Measurements from ENCODE around the gene ART1.
"Not testable (repeated sequence)": the region's sequence is repeated elsewhere in the genome, so short reads cannot be mapped to it uniquely, and the experiment has no call there.

ART1 gene

GRCh38 chr11:3644817-3645235 lies at the start of gene ART1:
ART1 (plus strand) TSS chr11:3645128; CDS start chr11:3659214, 14,086 bp downstream.
- in situ Hi-C loops (cut with HindIII; ENCODE audit: low sequenced_read_pairs) = no loop called here

- in situ Hi-C loops (cut with HindIII; ENCODE audit: low sequenced_read_pairs) = not testable (repeated sequence)
Observed at GRCh38 chr11:3597743-3598142, 47.2 kb upstream of the ART1 start.

GRCh38 chr11:3600201-3600600 lies 44.7 kb upstream of the ART1 start:
- in situ Hi-C loops (cut with HindIII; ENCODE audit: low sequenced_read_pairs) = not testable (repeated sequence)

- in situ Hi-C loops (cut with HindIII; ENCODE audit: low sequenced_read_pairs) = no loop called here
Observed at GRCh38 chr11:3604167-3604566, 40.8 kb upstream of the ART1 start.

GRCh38 chr11:3605283-3605662 lies 39.7 kb upstream of the ART1 start:
- in situ Hi-C loops (cut with HindIII; ENCODE audit: low sequenced_read_pairs) = no loop called here

GRCh38 chr11:3605771-3606203 lies 39.1 kb upstream of the ART1 start:
- in situ Hi-C loops (cut with HindIII; ENCODE audit: low sequenced_read_pairs) = no loop called here

GRCh38 chr11:3609416-3610265 lies 35.3 kb upstream of the ART1 start:
- in situ Hi-C loops (cut with HindIII; ENCODE audit: low sequenced_read_pairs) = no loop called here

GRCh38 chr11:3610846-3611245 lies 34.1 kb upstream of the ART1 start:
- in situ Hi-C loops (cut with HindIII; ENCODE audit: low sequenced_read_pairs) = no loop called here

GRCh38 chr11:3611976-3612678 lies 32.8 kb upstream of the ART1 start:
- in situ Hi-C loops (cut with HindIII; ENCODE audit: low sequenced_read_pairs) = no loop called here

GRCh38 chr11:3613998-3614741 lies 30.8 kb upstream of the ART1 start:
- in situ Hi-C loops (cut with HindIII; ENCODE audit: low sequenced_read_pairs) = no loop called here

- in situ Hi-C loops (cut with HindIII; ENCODE audit: low sequenced_read_pairs) = no loop called here
Observed at GRCh38 chr11:3614742-3615171, 30.2 kb upstream of the ART1 start.

GRCh38 chr11:3615998-3616397 lies 28.9 kb upstream of the ART1 start:
- in situ Hi-C loops (cut with HindIII; ENCODE audit: low sequenced_read_pairs) = no loop called here

GRCh38 chr11:3616721-3617460 lies 28.0 kb upstream of the ART1 start:
- in situ Hi-C loops (cut with HindIII; ENCODE audit: low sequenced_read_pairs) = no loop called here

- in situ Hi-C loops (cut with HindIII; ENCODE audit: low sequenced_read_pairs) = no loop called here
Observed at GRCh38 chr11:3617990-3618389, 26.9 kb upstream of the ART1 start.

GRCh38 chr11:3622521-3622920 lies 22.4 kb upstream of the ART1 start:
- in situ Hi-C loops (cut with HindIII; ENCODE audit: low sequenced_read_pairs) = no loop called here

GRCh38 chr11:3623121-3623520 lies 21.8 kb upstream of the ART1 start:
- in situ Hi-C loops (cut with HindIII; ENCODE audit: low sequenced_read_pairs) = no loop called here

- in situ Hi-C loops (cut with HindIII; ENCODE audit: low sequenced_read_pairs) = no loop called here
Observed at GRCh38 chr11:3623767-3624458, 21.0 kb upstream of the ART1 start.

GRCh38 chr11:3626250-3626960 lies 18.5 kb upstream of the ART1 start:
- in situ Hi-C loops (cut with HindIII; ENCODE audit: low sequenced_read_pairs) = no loop called here

- in situ Hi-C loops (cut with HindIII; ENCODE audit: low sequenced_read_pairs) = no loop called here
Observed at GRCh38 chr11:3627291-3627690, 17.6 kb upstream of the ART1 start.

Measured in endothelial cell of hepatic sinusoid (primary cell).